ENCODE measurements around the gene GOLT1B.
"Not testable (repeated sequence)": the region's sequence is repeated elsewhere in the genome, so short reads cannot be mapped to it uniquely, and the experiment has no call there.

GOLT1B gene

DNA sequence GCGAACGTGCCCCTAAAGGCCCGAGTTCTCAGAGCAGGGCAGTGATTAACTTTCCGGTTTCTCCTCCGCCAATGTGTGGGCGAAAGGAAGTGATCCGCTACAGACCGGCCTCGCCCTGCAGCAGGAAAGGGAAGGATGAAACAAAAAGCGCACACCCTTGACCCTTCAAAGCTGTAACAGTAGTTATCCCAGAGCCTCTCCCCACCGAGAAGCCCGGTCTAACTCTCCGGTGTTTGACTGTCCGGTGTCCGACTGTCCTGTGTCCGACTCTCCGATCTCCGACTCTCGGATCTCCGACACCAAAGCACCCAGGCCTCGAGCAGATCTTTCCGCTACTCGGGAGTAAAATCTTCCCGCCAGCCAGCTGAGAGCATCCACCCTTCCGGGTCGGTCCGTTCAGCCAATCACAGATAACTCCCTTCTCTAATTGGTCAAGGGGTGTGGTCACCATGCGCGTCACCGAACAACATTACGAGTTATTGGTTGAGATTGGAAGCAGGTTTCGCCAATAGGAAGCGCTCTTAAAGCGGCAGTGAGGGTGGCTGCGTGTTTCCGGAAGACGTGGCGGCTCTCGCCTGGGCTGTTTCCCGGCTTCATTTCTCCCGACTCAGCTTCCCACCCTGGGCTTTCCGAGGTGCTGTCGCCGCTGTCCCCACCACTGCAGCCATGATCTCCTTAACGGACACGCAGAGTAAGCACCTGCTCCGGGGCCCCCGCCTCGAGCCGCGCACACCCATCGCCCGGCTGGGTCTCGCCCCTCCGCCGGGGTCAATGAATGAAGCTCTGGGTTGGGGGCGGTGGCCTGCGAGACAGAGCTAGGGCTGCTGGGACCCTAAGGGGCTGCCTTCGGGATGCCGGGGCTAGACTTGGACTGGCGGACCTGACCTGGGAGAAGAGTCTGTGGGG, at the start of gene GOLT1B, which contains the start of gene RECQL:
GOLT1B (plus strand) TSS at position 532 of the 906 bp plus-strand sequence; CDS start at position 667, 135 bp downstream.
RECQL (minus strand) TSS at position 378 of the 906 bp plus-strand sequence. CDS start 2,065 bp downstream, outside the sequence.
- peak; percentile 96 for DNase-seq (ENCODE audit: low read depth)
- peak within 1 kb of the TSS; percentile 99 for H3K4me3 ChIP-seq (ENCODE audit: low read depth, low read length)

DNA sequence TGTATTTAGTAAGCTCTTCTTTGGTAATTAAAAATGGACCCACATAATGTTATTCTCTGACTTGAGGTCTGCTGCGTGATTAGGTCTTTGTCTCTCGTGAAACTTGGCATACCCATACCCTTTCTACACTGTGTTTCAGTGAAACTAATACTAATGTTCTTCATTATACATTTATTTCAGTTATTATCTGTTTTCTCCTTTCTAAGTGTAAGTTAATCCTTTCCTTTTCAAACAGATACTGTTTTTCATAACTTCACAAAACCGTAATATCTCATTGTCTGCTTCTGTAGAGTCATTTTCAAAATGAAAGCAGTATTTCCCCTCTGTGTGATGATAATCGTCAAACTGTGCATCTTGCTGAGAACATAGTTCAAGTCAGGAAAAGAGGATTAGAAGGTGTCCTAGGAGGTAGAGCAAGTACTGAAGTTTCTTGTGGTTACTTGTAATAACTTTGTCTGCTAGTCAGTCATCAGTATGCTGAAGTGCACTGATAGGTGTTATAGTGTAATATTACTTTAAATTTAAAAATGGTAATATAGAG, 48.2 kb upstream of the GOLT1B start:
- no peak for DNase-seq (ENCODE audit: low read depth)
- H3K4me3 ChIP-seq (ENCODE audit: low read depth, low read length), result no peak overlapping the region

- DNase-seq (ENCODE audit: low read depth), result no peak
- no peak overlapping the region for H3K4me3 ChIP-seq (ENCODE audit: low read depth, low read length)
Observed at GRCh38 chr12:21456291-21456780, 45.3 kb upstream of the GOLT1B start.

GRCh38 chr12:21459474-21459873, 42.1 kb upstream of the GOLT1B start:
- DNase-seq (ENCODE audit: low read depth), result no peak

GRCh38 chr12:21467334-21467733, 34.3 kb upstream of the GOLT1B start:
- H3K4me3 ChIP-seq (ENCODE audit: low read depth, low read length), result not testable (repeated sequence)

More at GRCh38 chr12:21459474-21459873, 42.1 kb upstream of the GOLT1B start:
- H3K4me3 ChIP-seq (ENCODE audit: low read depth, low read length), result no peak overlapping the region

GRCh38 chr12:21471294-21471693, 30.3 kb upstream of the GOLT1B start:
- DNase-seq (ENCODE audit: low read depth), result no peak
- no peak overlapping the region for H3K4me3 ChIP-seq (ENCODE audit: low read depth, low read length)

More at GRCh38 chr12:21467334-21467733, 34.3 kb upstream of the GOLT1B start:
- not testable (repeated sequence) for DNase-seq (ENCODE audit: low read depth)

- no peak for DNase-seq (ENCODE audit: low read depth)
- no peak overlapping the region for H3K4me3 ChIP-seq (ENCODE audit: low read depth, low read length)
Observed at GRCh38 chr12:21472197-21472823, 29.3 kb upstream of the GOLT1B start.

GRCh38 chr12:21475552-21475951, 26.0 kb upstream of the GOLT1B start:
- DNase-seq (ENCODE audit: low read depth), result no peak
- H3K4me3 ChIP-seq (ENCODE audit: low read depth, low read length), result no peak overlapping the region

- DNase-seq (ENCODE audit: low read depth), result peak; percentile 33
- no peak overlapping the region for H3K4me3 ChIP-seq (ENCODE audit: low read depth, low read length)
Observed at GRCh38 chr12:21476949-21477348, 24.6 kb upstream of the GOLT1B start.

DNA sequence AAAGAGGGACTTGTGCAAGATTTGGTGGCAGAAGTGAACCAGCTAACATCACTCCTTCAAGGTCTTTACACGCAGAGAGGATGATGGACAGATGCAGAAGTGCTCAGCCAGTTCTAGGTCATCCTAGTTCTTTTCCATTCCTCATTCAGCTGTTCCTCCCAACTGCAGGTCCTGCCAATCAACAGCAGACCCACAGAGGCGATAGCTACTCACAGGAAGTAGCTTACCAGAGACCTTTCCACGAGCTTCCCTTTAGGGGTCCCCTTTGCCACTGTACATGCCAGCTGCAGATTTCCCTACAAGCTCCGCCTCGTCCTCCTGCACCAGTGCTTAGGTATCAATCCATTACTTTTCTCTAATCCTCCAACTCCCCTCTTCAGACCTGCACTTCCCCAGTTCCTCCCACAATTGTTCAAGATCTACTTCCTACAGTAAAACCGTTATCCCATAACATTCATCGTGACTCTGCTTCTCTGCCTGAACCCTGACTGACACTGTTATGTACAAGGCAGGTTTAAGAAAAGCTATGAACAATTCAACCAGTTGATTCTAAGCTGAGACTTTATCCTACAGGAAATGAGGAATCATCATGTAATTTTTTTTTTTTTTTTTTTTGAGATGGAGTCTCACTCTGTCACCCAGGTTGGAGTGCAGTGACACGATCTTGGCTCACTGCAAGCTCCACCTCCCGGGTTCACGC, 22.7 kb upstream of the GOLT1B start:
- no peak overlapping the region for H3K4me3 ChIP-seq (ENCODE audit: low read depth, low read length)
- DNase-seq (ENCODE audit: low read depth), result no peak

- no peak for DNase-seq (ENCODE audit: low read depth)
- no peak overlapping the region for H3K4me3 ChIP-seq (ENCODE audit: low read depth, low read length)
Observed at GRCh38 chr12:21483531-21483930, 18.1 kb upstream of the GOLT1B start.

- no peak for DNase-seq (ENCODE audit: low read depth)
Observed at GRCh38 chr12:21485998-21486397, 15.6 kb upstream of the GOLT1B start.

DNA sequence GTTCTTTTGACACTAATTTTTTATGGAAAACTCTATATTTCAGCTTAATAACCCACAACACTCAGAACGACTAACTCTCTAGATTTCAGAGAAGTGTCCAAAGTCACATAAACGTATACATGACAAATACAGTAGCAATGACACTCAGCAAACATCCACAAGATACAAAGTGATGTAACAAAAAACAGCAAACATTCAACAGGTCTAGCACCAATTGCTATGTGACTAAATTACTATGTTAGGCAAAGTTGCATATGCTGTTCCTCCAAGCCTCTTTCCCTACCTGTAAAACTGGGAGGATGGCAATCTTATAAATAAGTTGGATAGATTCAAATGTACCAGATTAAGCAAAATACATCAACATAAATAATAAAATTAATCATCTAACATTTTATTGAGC, 1.8 kb upstream of the GOLT1B start:
- no peak for DNase-seq (ENCODE audit: low read depth)
- H3K4me3 ChIP-seq (ENCODE audit: low read depth, low read length), result peak overlapping the region; percentile 15

More at GRCh38 chr12:21485998-21486397, 15.6 kb upstream of the GOLT1B start:
- H3K4me3 ChIP-seq (ENCODE audit: low read depth, low read length), result no peak overlapping the region

GRCh38 chr12:21500786-21501257, 767 bp upstream of the GOLT1B start:
- no peak for DNase-seq (ENCODE audit: low read depth)
- H3K4me3 ChIP-seq (ENCODE audit: low read depth, low read length), result peak overlapping the region; percentile 99

GRCh38 chr12:21502164-21502496, 541 bp downstream of the GOLT1B start:
- H3K4me3 ChIP-seq (ENCODE audit: low read depth, low read length), result peak overlapping the region; percentile 99
- DNase-seq (ENCODE audit: low read depth), result no peak

- no peak for DNase-seq (ENCODE audit: low read depth)
Observed at GRCh38 chr12:21502872-21503271, 1.3 kb downstream of the GOLT1B start.

DNA sequence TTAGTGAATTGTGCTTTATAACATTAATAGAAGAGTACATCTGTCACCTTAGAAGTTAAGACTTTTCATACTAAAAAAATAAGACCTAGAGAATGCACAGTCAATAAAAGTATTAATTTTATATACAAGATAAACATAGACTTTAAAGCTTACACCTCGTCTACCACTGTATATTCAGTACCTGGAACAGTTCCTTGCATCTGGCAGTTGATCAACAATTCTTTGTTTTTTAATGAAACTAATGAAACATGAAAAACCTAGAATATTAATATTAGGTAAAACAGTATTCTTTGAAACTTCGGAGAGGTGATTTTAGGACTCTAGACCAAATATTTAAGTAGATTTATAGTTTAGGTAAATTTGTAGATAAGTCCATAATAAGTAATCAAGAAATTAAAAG, 4.3 kb downstream of the GOLT1B start:
- H3K4me3 ChIP-seq (ENCODE audit: low read depth, low read length), result no peak overlapping the region
- no peak for DNase-seq (ENCODE audit: low read depth)

More at GRCh38 chr12:21502872-21503271, 1.3 kb downstream of the GOLT1B start:
- H3K4me3 ChIP-seq (ENCODE audit: low read depth, low read length), result peak overlapping the region; percentile 99

- H3K4me3 ChIP-seq (ENCODE audit: low read depth, low read length), result no peak overlapping the region
- no peak for DNase-seq (ENCODE audit: low read depth)
Observed at GRCh38 chr12:21507849-21508248, 6.3 kb downstream of the GOLT1B start.

- H3K4me3 ChIP-seq (ENCODE audit: low read depth, low read length), result no peak overlapping the region
- DNase-seq (ENCODE audit: low read depth), result no peak
Observed at GRCh38 chr12:21509768-21510167, 8.2 kb downstream of the GOLT1B start.
